Fibroblast of upper back skin (primary cell): Measurements from ENCODE around the gene ZEB2.

Experiments
- DNase-seq: peaks from one replicate; pipeline ENCODE4 v3.0.0-alpha.2; 2013

ZEB2 gene

GRCh38 chr2:144526831-144527230 lies 6.9 kb upstream of the ZEB2 start:
- no peak for DNase-seq

GRCh38 chr2:144524118-144525009 lies 4.4 kb upstream of the ZEB2 start:
- DNase-seq: no peak

GRCh38 chr2:144523596-144524117 lies 3.7 kb upstream of the ZEB2 start:
- no peak for DNase-seq

- no peak for DNase-seq
These were observed 3.1 kb upstream of the ZEB2 start for GRCh38 chr2:144522897-144523595.

GRCh38 chr2:144522176-144522896 lies 2.4 kb upstream of the ZEB2 start:
- DNase-seq: no peak

GRCh38 chr2:144521686-144522085 lies 1.8 kb upstream of the ZEB2 start:
- no peak for DNase-seq

GRCh38 chr2:144520756-144521487 lies 1.0 kb upstream of the ZEB2 start:
- peak; percentile 64 for DNase-seq

GRCh38 chr2:144519597-144519933 lies 354 bp downstream of the ZEB2 start:
- DNase-seq: no peak

- no peak for DNase-seq
These were observed 947 bp downstream of the ZEB2 start for GRCh38 chr2:144518748-144519596.

- peak; percentile 33 for DNase-seq
These were observed 1.8 kb downstream of the ZEB2 start for GRCh38 chr2:144517866-144518747.

- peak; percentile 96 for DNase-seq
These were observed 2.7 kb downstream of the ZEB2 start for GRCh38 chr2:144516981-144517865.

GRCh38 chr2:144516411-144516980 lies 3.4 kb downstream of the ZEB2 start:
- peak; percentile 39 for DNase-seq

GRCh38 chr2:144515696-144516410 lies 4.1 kb downstream of the ZEB2 start:
- peak; percentile 56 for DNase-seq

- no peak for DNase-seq
These were observed 4.7 kb downstream of the ZEB2 start for GRCh38 chr2:144515099-144515695.

- DNase-seq: no peak
These were observed 5.3 kb downstream of the ZEB2 start for GRCh38 chr2:144514616-144515091.

- DNase-seq: peak; percentile 85
These were observed 6.4 kb downstream of the ZEB2 start for GRCh38 chr2:144513388-144514101.

- DNase-seq: no peak
These were observed 7.0 kb downstream of the ZEB2 start for GRCh38 chr2:144512891-144513351.
